ENCODE measurements around the gene RGL3.

GRCh38 chr19:11456659-11457058, 37.5 kb upstream of the RGL3 start:
- TF ChIP-seq, protein P1, sequence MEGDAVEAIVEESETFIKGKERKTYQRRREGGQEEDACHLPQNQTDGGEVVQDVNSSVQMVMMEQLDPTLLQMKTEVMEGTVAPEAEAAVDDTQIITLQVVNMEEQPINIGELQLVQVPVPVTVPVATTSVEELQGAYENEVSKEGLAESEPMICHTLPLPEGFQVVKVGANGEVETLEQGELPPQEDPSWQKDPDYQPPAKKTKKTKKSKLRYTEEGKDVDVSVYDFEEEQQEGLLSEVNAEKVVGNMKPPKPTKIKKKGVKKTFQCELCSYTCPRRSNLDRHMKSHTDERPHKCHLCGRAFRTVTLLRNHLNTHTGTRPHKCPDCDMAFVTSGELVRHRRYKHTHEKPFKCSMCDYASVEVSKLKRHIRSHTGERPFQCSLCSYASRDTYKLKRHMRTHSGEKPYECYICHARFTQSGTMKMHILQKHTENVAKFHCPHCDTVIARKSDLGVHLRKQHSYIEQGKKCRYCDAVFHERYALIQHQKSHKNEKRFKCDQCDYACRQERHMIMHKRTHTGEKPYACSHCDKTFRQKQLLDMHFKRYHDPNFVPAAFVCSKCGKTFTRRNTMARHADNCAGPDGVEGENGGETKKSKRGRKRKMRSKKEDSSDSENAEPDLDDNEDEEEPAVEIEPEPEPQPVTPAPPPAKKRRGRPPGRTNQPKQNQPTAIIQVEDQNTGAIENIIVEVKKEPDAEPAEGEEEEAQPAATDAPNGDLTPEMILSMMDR (IDR thresholded peaks at IDR 0.05; ENCODE audit: insufficient read depth, low read depth, low read length), result no peak
- TF ChIP-seq EZH2 (IDR thresholded peaks at IDR 0.05; ENCODE audit: insufficient read depth, low read length), result no peak

Measured in astrocyte (in vitro differentiated cells and primary cell).